H1 (cell line): ENCODE data around the gene CIAO3. TPM values are rescaled to one million over a fixed set of nuclear protein-coding genes. Genes with fewer than 3 reads are reported as not detected.

Experiments
- BRCA1 ChIP-seq: IDR thresholded peaks from 2 replicates; pipeline ENCODE4 v1.6.1; 2012; ENCODE audit warnings: low read depth, low read length, improper control_type of control experiment
- SAP30 ChIP-seq: fragments of 300-600 bp; sonication (generic); IDR thresholded peaks from 2 replicates; pipeline ENCODE4 v1.7.1; 2012; ENCODE audit warnings: low read length, moderate library complexity, mild to moderate bottlenecking, inconsistent platforms; ENCODE audit not compliant: insufficient read depth, insufficient replicate concordance
- SP4 ChIP-seq: IDR thresholded peaks from 2 replicates; pipeline ENCODE4 v1.6.1; 2012; ENCODE audit warnings: low read length, inconsistent platforms
- polyA plus RNA-seq, 7 experiments: library from polyadenylated mRNA; depleted of rRNA in 3 of 7; stranded (reverse) in 5 of 7; unstranded in 2 of 7; fragments of >200 nt in 5 of 7; fragments of 200-250 nt in 2 of 7; gene quantifications; 1 replicate in 5 of 7; 2 replicates in 1 of 7; 4 replicates in 1 of 7; pipeline versions ENCODE4 v1.2.1 to v1.2.3, GENCODE V29; 2011 to 2013; ENCODE audit warnings: missing spikeins in 2 of 7, mixed read lengths in 2 of 7
- total RNA-seq: library from RNA; stranded (reverse); fragmentation: NEBNext Ultra II Directional; extraction: Animal tissue kit (Norgen Biotek cat#: 25700); gene quantifications from 2 replicates; pipeline ENCODE4 v1.2.1, GENCODE V29; 2021
- TF ChIP-seq, protein P1 (sequence below): IDR thresholded peaks from 2 replicates; pipeline ENCODE4 v1.6.1; 2011; ENCODE audit warnings: low read depth, mild to moderate bottlenecking, low read length; ENCODE audit not compliant: insufficient read depth

Gene CIAO3
- total and polyA plus RNA-seq, 2 of the 8 experiments (the other 6 are each of a cell fraction or from before 2014, with no cell fraction given): 20.0 to 20.4 TPM

DNA sequence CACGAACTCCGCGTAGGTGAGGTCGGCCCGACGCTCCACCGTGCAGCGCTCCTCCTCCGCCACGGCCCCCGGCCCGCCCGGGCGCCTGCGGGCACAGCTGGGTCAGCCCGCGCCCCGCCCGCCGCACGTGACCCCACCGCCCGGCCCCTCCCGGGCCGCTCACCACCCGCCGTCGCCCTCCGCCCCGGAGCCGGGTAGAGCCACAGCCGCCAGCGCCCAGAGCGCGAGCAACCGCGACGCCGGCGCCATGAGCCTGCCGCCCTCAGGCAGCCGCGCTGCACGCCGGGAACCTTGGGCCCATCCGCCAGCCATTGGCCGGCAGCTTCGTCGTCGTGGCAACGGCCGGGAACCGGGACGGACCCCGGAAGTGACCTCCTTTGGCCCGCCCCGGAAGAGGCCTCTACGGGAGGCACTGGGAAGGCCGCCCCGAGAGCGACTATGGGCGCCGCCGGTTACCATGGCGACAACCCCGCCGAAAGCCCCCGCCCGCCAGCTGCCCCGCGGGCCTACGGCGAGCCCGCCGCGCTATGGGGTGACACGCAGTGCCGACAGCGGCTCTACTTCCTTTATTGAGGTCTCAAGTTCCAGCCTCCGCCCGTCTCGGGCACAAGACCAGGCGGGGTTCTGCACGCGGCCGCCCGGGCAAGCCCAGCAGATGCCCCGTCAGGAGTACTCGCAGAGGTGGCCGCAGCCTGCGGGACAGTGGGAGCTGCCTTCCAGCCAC lies 56.6 kb downstream of the CIAO3 start, which contains the start of gene JMJD8 (continued):
- TF ChIP-seq, protein P1, sequence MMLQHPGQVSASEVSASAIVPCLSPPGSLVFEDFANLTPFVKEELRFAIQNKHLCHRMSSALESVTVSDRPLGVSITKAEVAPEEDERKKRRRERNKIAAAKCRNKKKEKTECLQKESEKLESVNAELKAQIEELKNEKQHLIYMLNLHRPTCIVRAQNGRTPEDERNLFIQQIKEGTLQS: no peak
- TF ChIP-seq BRCA1: no peak
- TF ChIP-seq SAP30: no peak
- TF ChIP-seq SP4: no peak
